ENCODE data around the gene MRPL14. TPM values are rescaled to one million over a fixed set of nuclear protein-coding genes. Genes with fewer than 3 reads are reported as not detected.

MRPL14 gene
- 90.4 TPM for polyA plus RNA-seq (2013, experiment 1 of 2)
- 90.0 TPM for polyA plus RNA-seq (2013, experiment 2 of 2)

- no CpG with 5 or more reads among the region's 80 CpGs for WGBS (ENCODE audit: extremely low coverage, insufficient coverage, low lambda C conversion rate)
These were observed at the start of gene MRPL14, which contains the start of gene TMEM63B for GRCh38 chr6:44127186-44128019. Gene MRPL14, minus strand, starts transcription at chr6:44127452. Its CDS starts 10,841 bp downstream, at chr6:44116611. Gene TMEM63B, plus strand, starts transcription at chr6:44127554. Its CDS starts 7,031 bp downstream, at chr6:44134585.

GRCh38 chr6:44176130-44176761 lies 49.0 kb upstream of the MRPL14 start:
- Histone ChIP-seq H2BK15ac (replicated peaks; ENCODE audit: low read depth) (no peak overlapping the region), H3K4me2 (ENCODE audit: low read length) (no peak overlapping the region), H3K27me3 (ENCODE audit: insufficient read depth, low read length, poor library complexity) (no peaks in the 10 kb centered on the region), H3K56ac (ENCODE audit: low read length) (peak overlapping the region; percentile 22), H3K36me3 (ENCODE audit: control insufficient read depth, insufficient read depth, low read length) (no peaks in the 10 kb centered on the region), H2BK5ac (ENCODE audit: low read length) (no peak overlapping the region), H4K5ac (ENCODE audit: low read length) (no peak overlapping the region), H3K27ac (ENCODE audit: low read depth, low read length) (no peak overlapping the region), H3K79me1 (ENCODE audit: low read length) (no peaks in the 10 kb centered on the region), H2AK5ac (ENCODE audit: low read length) (no peak overlapping the region), H2BK120ac (ENCODE audit: low read depth, low read length) (no peak overlapping the region), H3K23ac (ENCODE audit: low read length) (no peak overlapping the region), H3K79me2 (ENCODE audit: control insufficient read depth, insufficient read depth, low read length) (no peaks in the 10 kb centered on the region), H4K8ac (ENCODE audit: low read depth, low read length) (no peak overlapping the region), H3K18ac (ENCODE audit: low read length) (no peak overlapping the region), H3K9ac (ENCODE audit: low read length) (no peak overlapping the region), H3K4ac (ENCODE audit: low read depth, low read length) (no peak overlapping the region), H3K4me1 (ENCODE audit: control insufficient read depth, low read depth, low read length) (no peaks in the 10 kb centered on the region), H3K4me3 (ENCODE audit: low read length) (no peak overlapping the region)
- no peak for DNase-seq
- WGBS (ENCODE audit: extremely low coverage, insufficient coverage, low lambda C conversion rate) = no CpG with 5 or more reads among the region's 15 CpGs

More at GRCh38 chr6:44127186-44128019, at the start of gene MRPL14, which contains the start of gene TMEM63B:
- Histone ChIP-seq H4K5ac (ENCODE audit: low read length) (no peak within 1 kb of the TSS), H3K36me3 (ENCODE audit: control insufficient read depth, insufficient read depth, low read length) (no peaks in the 10 kb centered on the region), H3K4me1 (ENCODE audit: control insufficient read depth, low read depth, low read length) (peaks cover 9% of the 10 kb centered on the region), H3K56ac (ENCODE audit: low read length) (peak within 1 kb of the TSS; percentile 99), H3K79me2 (ENCODE audit: control insufficient read depth, insufficient read depth, low read length) (peaks cover 45% of the 10 kb centered on the region), H4K8ac (ENCODE audit: low read depth, low read length) (peak within 1 kb of the TSS; percentile 87), H3K9ac (ENCODE audit: low read length) (peak within 1 kb of the TSS; percentile 91), H2BK5ac (ENCODE audit: low read length) (no peak within 1 kb of the TSS), H3K18ac (ENCODE audit: low read length) (peak within 1 kb of the TSS; percentile 99), H3K4ac (ENCODE audit: low read depth, low read length) (peak within 1 kb of the TSS; percentile 97), H3K79me1 (ENCODE audit: low read length) (peaks cover 13% of the 10 kb centered on the region), H2AK5ac (ENCODE audit: low read length) (no peak within 1 kb of the TSS), H3K4me3 (ENCODE audit: low read length) (peak within 1 kb of the TSS; percentile 91), H3K23ac (ENCODE audit: low read length) (peak within 1 kb of the TSS; percentile 89), H3K4me2 (ENCODE audit: low read length) (peak within 1 kb of the TSS; percentile 79), H3K27me3 (ENCODE audit: insufficient read depth, low read length, poor library complexity) (no peaks in the 10 kb centered on the region), H3K27ac (ENCODE audit: low read depth, low read length) (peak within 1 kb of the TSS; percentile 80), H2BK15ac (replicated peaks; ENCODE audit: low read depth) (no peak within 1 kb of the TSS), H2BK120ac (ENCODE audit: low read depth, low read length) (peak within 1 kb of the TSS; percentile 83)
- peak; percentile 88 for DNase-seq

DNA sequence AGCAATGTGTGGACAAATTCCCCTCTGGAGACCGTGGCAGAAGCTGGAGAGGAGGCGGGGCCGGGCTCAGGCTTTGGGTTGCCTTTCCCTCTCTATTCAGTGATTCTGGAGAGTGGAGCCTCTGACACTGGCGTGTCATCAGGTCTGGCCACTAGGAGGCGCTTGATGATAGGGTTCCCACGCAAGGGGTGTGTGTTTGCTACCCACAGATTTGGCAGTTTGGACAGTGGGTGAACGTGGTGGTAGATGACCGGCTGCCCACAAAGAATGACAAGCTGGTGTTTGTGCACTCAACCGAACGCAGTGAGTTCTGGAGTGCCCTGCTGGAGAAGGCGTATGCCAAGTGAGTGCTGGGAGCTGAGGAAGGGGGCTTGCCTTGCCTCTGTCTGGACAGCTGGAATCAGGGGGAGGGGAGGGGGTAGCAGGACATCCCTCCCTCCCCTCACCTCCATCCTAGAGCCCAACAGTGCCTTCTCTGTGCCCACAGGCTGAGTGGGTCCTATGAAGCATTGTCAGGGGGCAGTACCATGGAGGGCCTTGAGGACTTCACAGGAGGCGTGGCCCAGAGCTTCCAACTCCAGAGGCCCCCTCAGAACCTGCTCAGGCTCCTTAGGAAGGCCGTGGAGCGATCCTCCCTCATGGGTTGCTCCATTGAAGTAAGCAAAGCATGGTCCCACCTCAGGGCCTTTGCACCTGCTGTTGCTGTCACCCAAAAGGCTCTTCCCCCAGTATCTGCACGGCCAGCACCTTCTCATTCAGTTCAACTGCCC lies 45.7 kb upstream of the MRPL14 start:
- Histone ChIP-seq H3K4me2 (ENCODE audit: low read length) (no peak overlapping the region), H3K27me3 (ENCODE audit: insufficient read depth, low read length, poor library complexity) (no peaks in the 10 kb centered on the region), H3K23ac (ENCODE audit: low read length) (no peak overlapping the region), H3K36me3 (ENCODE audit: control insufficient read depth, insufficient read depth, low read length) (no peaks in the 10 kb centered on the region), H3K79me1 (ENCODE audit: low read length) (no peaks in the 10 kb centered on the region), H3K9ac (ENCODE audit: low read length) (no peak overlapping the region), H3K4me3 (ENCODE audit: low read length) (no peak overlapping the region), H3K4me1 (ENCODE audit: control insufficient read depth, low read depth, low read length) (no peaks in the 10 kb centered on the region), H2BK15ac (replicated peaks; ENCODE audit: low read depth) (no peak overlapping the region), H2BK5ac (ENCODE audit: low read length) (no peak overlapping the region), H3K18ac (ENCODE audit: low read length) (no peak overlapping the region), H2BK120ac (ENCODE audit: low read depth, low read length) (no peak overlapping the region), H3K79me2 (ENCODE audit: control insufficient read depth, insufficient read depth, low read length) (no peaks in the 10 kb centered on the region), H2AK5ac (ENCODE audit: low read length) (no peak overlapping the region), H3K27ac (ENCODE audit: low read depth, low read length) (no peak overlapping the region), H4K5ac (ENCODE audit: low read length) (no peak overlapping the region), H3K56ac (ENCODE audit: low read length) (no peak overlapping the region), H3K4ac (ENCODE audit: low read depth, low read length) (no peak overlapping the region), H4K8ac (ENCODE audit: low read depth, low read length) (no peak overlapping the region)
- DNase-seq = peak; percentile 69
- no CpG with 5 or more reads among the region's 15 CpGs for WGBS (ENCODE audit: extremely low coverage, insufficient coverage, low lambda C conversion rate)

DNA sequence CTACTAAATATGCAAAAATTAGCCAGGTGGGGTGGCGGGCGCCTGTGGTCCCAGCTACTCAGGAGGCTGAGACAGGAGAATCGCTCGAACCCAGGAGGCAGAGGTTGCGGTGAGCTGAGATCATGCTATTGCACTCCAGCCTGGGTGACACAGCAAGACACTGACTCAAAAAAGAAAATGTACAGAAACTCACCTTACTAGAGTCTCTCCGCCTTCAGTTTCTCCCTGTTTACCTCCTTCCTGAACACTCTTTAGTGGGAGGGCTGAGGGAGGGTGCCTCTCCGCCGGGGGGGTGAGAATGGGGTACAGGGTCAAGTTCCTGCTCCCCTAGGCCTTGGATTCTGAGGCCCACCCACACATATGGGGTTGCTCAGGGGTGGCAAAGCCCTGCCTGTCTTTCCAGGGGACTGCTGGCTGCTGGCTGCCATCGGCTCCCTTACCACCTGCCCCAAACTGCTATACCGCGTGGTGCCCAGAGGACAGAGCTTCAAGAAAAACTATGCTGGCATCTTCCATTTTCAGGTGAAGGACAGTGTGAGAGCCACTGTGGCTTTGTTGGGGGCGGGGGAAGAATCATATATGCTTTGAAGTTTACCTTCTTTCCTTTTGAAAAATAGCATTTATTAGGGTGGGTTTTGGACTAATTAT lies 44.8 kb upstream of the MRPL14 start:
- H3K56ac ChIP-seq (ENCODE audit: low read length) = no peak overlapping the region
- H2AK5ac ChIP-seq (ENCODE audit: low read length) = no peak overlapping the region
- H2BK5ac ChIP-seq (ENCODE audit: low read length) = no peak overlapping the region
- no peak overlapping the region for H3K4me3 ChIP-seq (ENCODE audit: low read length)
- no peaks in the 10 kb centered on the region for H3K4me1 ChIP-seq (ENCODE audit: control insufficient read depth, low read depth, low read length)
- H2BK15ac ChIP-seq (replicated peaks; ENCODE audit: low read depth) = no peak overlapping the region
- H3K4ac ChIP-seq (ENCODE audit: low read depth, low read length) = no peak overlapping the region
- no peaks in the 10 kb centered on the region for H3K36me3 ChIP-seq (ENCODE audit: control insufficient read depth, insufficient read depth, low read length)
- no peak overlapping the region for H3K27ac ChIP-seq (ENCODE audit: low read depth, low read length)
- no peak overlapping the region for H3K23ac ChIP-seq (ENCODE audit: low read length)
- no peak overlapping the region for H4K8ac ChIP-seq (ENCODE audit: low read depth, low read length)
- no peak overlapping the region for H3K18ac ChIP-seq (ENCODE audit: low read length)
- H3K79me2 ChIP-seq (ENCODE audit: control insufficient read depth, insufficient read depth, low read length) = no peaks in the 10 kb centered on the region
- no peak for DNase-seq
- H2BK120ac ChIP-seq (ENCODE audit: low read depth, low read length) = no peak overlapping the region
- no peak overlapping the region for H3K4me2 ChIP-seq (ENCODE audit: low read length)
- no peaks in the 10 kb centered on the region for H3K27me3 ChIP-seq (ENCODE audit: insufficient read depth, low read length, poor library complexity)
- no peak overlapping the region for H4K5ac ChIP-seq (ENCODE audit: low read length)
- no peaks in the 10 kb centered on the region for H3K79me1 ChIP-seq (ENCODE audit: low read length)
- no peak overlapping the region for H3K9ac ChIP-seq (ENCODE audit: low read length)
- no CpG with 5 or more reads among the region's 12 CpGs for WGBS (ENCODE audit: extremely low coverage, insufficient coverage, low lambda C conversion rate)

GRCh38 chr6:44169886-44170570 lies 42.8 kb upstream of the MRPL14 start:
- no peak overlapping the region for H2BK15ac ChIP-seq (replicated peaks; ENCODE audit: low read depth)
- H3K56ac ChIP-seq (ENCODE audit: low read length) = no peak overlapping the region
- no peak overlapping the region for H3K23ac ChIP-seq (ENCODE audit: low read length)
- DNase-seq = no peak
- H3K79me2 ChIP-seq (ENCODE audit: control insufficient read depth, insufficient read depth, low read length) = no peaks in the 10 kb centered on the region
- H3K4me3 ChIP-seq (ENCODE audit: low read length) = no peak overlapping the region
- no peak overlapping the region for H2AK5ac ChIP-seq (ENCODE audit: low read length)
- no peak overlapping the region for H3K4me2 ChIP-seq (ENCODE audit: low read length)
- H2BK5ac ChIP-seq (ENCODE audit: low read length) = no peak overlapping the region
- H2BK120ac ChIP-seq (ENCODE audit: low read depth, low read length) = no peak overlapping the region
- peaks cover 5% of the 10 kb centered on the region for H3K4me1 ChIP-seq (ENCODE audit: control insufficient read depth, low read depth, low read length)
- H4K5ac ChIP-seq (ENCODE audit: low read length) = no peak overlapping the region
- H3K4ac ChIP-seq (ENCODE audit: low read depth, low read length) = no peak overlapping the region
- no peak overlapping the region for H3K18ac ChIP-seq (ENCODE audit: low read length)
- WGBS (ENCODE audit: extremely low coverage, insufficient coverage, low lambda C conversion rate) = no CpG with 5 or more reads among the region's 10 CpGs
- H3K9ac ChIP-seq (ENCODE audit: low read length) = no peak overlapping the region
- no peaks in the 10 kb centered on the region for H3K79me1 ChIP-seq (ENCODE audit: low read length)
- no peak overlapping the region for H4K8ac ChIP-seq (ENCODE audit: low read depth, low read length)
- H3K27ac ChIP-seq (ENCODE audit: low read depth, low read length) = no peak overlapping the region
- H3K36me3 ChIP-seq (ENCODE audit: control insufficient read depth, insufficient read depth, low read length) = no peaks in the 10 kb centered on the region
- no peaks in the 10 kb centered on the region for H3K27me3 ChIP-seq (ENCODE audit: insufficient read depth, low read length, poor library complexity)

Measured in mesendoderm (in vitro differentiated cells).